ENCODE results near the gene AGTPBP1. TPM values are rescaled to one million over a fixed set of nuclear protein-coding genes. Genes with fewer than 3 reads are reported as not detected.

The AGTPBP1 gene
- total RNA-seq, 1 experiment from 2014 or later, result 6.5 TPM

GRCh38 chr9:85541876-85542275 is 199.9 kb downstream of the AGTPBP1 start:
- no peak for DNase-seq (ENCODE audit: low spot score)

DNA sequence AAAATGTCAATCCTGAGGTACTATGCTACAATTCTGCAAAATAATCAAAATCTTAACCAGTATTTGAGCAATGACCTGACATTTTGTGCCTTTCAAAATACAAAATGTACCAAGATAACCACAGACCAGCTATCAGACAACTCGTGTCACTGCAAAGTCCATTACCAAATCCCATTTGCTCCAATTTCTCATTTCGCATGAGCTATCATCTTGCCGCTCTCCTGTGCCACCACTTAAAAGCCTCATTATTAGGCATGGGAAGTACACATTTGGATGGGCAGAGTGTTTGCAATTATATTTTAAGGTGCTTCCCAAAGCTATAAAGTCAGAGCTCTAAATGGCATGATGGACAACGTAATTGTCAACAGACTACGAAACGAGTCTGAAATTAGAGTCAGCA is 205.2 kb downstream of the AGTPBP1 start:
- no peak for DNase-seq (ENCODE audit: low spot score)

DNA sequence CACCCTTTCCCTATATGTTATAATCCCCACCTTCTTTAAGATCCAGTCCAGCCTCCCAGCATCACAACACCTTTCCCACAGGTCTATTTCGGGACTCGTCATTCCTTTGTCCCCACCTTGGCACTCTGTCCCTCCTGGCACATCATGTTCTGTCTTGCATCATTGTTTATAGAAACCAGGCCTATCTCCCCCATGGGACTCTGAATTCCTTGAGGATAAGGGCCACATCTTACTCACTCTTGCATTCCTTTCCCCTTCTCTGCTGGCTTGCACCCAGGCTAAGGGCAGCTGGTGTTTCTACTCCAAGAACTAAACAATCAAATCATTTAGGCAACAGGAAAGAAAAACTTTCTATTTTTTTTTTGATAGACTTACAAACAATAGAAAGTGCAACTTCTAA is 205.7 kb downstream of the AGTPBP1 start:
- DNase-seq (ENCODE audit: low spot score), result no peak

DNA sequence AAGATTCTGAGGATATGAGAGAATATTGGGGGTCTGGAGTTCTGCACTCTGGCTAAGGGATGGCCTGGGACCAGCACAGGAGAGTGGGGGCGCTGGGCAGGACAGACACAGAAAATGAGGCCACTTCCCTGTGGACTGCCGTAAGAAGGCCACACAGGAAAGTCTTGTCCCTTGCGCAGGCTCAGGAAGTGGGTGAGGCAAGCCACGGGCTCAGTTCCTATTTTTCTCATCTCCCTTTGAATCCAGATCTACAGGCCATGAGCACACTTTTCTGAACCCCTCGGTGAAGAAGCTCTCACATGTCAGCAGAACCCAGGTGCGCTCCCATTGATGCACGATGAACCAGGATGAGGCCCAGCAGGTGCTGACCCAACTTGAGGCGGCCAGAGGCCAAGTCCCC is 207.4 kb downstream of the AGTPBP1 start:
- DNase-seq (ENCODE audit: low spot score), result no peak

DNA sequence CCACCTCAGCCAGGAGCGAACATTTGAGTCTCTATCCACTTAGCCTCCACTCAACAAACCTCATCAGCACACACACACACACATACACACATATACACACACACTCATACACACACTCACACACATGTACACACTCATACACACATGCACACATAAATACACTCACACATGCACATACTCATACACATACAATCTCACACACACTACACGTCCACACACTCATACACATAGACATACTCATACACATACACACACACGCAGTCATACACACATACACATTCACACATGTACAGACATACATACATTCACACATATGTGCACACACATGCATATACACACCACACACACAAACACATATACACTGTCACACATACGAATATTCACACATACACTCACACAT is 208.2 kb downstream of the AGTPBP1 start:
- no peak for DNase-seq (ENCODE audit: low spot score)

GRCh38 chr9:85530721-85531120 is 211.0 kb downstream of the AGTPBP1 start:
- no peak for DNase-seq (ENCODE audit: low spot score)

DNA sequence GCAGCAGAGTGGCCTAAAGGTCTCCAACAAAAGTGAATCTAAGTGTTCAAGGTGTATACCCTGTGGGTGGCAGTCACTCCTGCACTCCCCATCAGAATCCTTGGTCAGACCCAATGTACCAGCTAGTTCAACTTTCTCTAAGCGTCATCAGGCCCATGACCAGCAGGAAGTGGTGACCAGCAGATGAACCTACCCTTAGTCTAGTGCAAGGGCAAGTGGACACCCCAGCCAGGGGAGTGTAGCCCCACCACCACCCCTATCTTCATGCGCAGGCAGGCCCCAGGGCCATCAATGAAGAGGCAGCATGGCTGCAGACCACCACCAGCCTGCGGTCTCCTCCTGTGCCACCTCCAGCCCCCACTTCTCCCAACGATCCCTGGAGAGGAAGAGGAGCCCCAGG is 213.1 kb downstream of the AGTPBP1 start:
- no peak for DNase-seq (ENCODE audit: low spot score)

- DNase-seq (ENCODE audit: low spot score), result no peak
These were observed 213.6 kb downstream of the AGTPBP1 start for GRCh38 chr9:85528142-85528541.

GRCh38 chr9:85527331-85528020 is 214.3 kb downstream of the AGTPBP1 start:
- DNase-seq (ENCODE audit: low spot score), result no peak

- DNase-seq (ENCODE audit: low spot score), result no peak
These were observed 217.2 kb downstream of the AGTPBP1 start for GRCh38 chr9:85524531-85524930.

- DNase-seq (ENCODE audit: low spot score), result no peak
These were observed 218.6 kb downstream of the AGTPBP1 start for GRCh38 chr9:85523202-85523601.

DNA sequence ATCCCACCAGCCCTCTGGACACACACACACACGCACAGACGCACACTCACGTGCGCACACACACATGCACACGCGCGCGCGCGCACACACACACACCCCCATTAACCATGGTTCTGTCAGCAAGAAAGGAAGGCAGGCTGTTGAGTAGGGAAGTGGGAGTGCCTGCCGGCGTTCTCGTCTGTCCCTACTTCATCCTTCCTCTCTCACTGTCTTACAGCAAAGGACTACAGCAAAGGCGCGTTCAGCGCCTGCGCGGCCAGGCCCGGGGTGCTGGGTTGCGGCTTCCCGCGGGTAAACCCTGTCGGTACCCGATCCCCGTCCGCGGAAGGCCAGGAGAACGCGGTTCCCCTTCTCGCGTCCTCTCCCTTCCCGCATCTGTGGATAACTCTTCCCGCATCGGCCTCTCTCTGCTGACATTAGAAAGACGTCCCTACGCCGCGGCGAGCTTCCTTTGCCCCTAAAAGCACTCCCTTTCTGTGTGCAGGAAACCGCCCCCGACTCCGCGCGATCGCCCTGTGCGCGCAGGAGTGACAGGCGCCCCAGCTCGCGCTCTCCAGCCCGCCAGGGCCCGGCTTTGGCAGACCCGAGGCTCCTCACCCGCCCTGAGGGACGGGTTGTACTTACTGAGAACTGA is 219.2 kb downstream of the AGTPBP1 start:
- DNase-seq (ENCODE audit: low spot score), result no peak

- no peak for DNase-seq (ENCODE audit: low spot score)
These were observed 220.2 kb downstream of the AGTPBP1 start for GRCh38 chr9:85521371-85522197.

GRCh38 chr9:85516976-85517637 is 224.6 kb downstream of the AGTPBP1 start:
- DNase-seq (ENCODE audit: low spot score), result no peak

GRCh38 chr9:85516455-85516854 is 225.3 kb downstream of the AGTPBP1 start:
- DNase-seq (ENCODE audit: low spot score), result no peak

DNA sequence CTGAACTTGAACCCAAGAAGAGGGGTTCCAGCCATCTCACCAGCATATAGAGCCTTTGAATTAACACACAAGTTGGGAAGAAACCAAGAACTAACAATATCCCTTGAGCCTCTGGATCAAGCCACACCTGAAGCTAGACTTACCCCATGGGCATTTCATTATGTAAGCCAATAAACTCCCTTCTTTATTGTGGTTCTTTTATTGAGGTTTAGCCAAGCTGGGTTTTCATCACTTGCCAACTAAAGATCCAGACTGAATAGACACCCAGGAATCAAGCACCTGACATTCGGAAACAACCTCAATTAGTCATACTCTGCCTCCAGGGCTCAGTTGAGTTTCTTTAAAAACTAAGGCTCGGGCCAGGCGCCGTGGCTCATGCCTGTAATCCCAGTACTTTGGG is 226.7 kb downstream of the AGTPBP1 start:
- DNase-seq (ENCODE audit: low spot score), result no peak

DNA sequence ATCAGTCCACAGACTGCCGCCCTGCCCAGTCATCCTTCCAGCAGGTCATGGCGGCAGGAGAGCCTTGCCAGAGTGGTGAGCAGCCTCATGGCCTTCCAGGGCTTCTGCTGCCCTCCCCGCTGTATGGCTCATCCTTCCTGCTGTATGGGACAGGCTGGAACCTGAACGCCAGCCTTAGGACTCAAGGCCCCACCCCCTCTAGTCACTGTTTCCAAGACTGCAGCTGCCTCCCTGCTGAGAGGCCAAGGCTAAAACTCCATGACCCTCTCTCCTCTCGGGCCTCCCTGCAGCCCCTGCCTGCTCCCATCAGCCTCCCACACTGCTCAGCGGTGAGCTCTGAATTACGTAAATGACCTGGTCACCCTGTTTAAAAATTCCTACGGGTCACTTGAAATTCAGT is 227.5 kb downstream of the AGTPBP1 start:
- no peak for DNase-seq (ENCODE audit: low spot score)

DNA sequence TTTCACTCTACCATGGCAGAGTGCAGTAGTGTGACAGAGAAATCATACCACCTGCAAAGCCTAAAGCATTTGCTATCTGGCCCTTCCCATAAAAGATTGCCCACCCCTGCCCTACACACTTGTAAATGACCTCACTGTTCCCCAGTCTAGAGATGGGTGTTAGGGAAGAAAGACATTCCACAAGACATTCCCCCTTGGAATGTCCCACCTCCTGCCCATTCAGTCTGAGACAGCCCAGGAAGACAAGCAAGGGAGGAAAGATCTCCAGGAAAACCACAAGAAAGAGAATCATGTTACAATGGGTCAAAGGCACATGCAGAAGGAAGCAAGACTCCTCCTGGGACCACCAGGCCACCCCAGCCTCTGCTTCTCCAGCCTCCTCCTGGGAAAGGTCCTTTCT is 230.0 kb downstream of the AGTPBP1 start:
- DNase-seq (ENCODE audit: low spot score), result no peak

GRCh38 chr9:85510830-85511504 is 230.8 kb downstream of the AGTPBP1 start:
- no peak for DNase-seq (ENCODE audit: low spot score)

- no peak for DNase-seq (ENCODE audit: low spot score)
These were observed 233.1 kb downstream of the AGTPBP1 start for GRCh38 chr9:85508616-85509015.

DNA sequence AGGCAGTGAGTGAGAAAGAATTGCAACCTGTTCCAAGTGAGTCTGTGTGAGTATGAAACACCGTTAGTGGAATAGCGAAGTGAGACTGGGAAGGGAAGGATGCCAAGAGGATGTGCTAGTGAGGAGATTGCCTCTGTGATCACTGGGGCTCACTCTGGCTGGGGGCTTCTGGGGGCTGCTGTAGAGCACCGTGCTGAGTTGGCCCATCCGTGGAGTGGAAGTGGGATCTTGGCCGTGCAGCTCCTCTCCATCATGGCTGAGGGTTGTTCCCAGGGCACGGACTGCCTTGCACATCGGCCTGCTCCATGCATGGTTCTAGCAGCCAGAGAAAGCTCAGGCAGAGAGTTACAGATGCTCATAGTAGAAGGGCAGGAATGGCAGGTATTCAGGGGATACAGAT is 236.1 kb downstream of the AGTPBP1 start:
- DNase-seq (ENCODE audit: low spot score), result no peak

Data from HT-29 (cell line).